ENCODE measurements around the gene ASF1B.
"Not testable (repeated sequence)": the region's sequence is repeated elsewhere in the genome, so short reads cannot be mapped to it uniquely, and the experiment has no call there.

ASF1B gene

DNA sequence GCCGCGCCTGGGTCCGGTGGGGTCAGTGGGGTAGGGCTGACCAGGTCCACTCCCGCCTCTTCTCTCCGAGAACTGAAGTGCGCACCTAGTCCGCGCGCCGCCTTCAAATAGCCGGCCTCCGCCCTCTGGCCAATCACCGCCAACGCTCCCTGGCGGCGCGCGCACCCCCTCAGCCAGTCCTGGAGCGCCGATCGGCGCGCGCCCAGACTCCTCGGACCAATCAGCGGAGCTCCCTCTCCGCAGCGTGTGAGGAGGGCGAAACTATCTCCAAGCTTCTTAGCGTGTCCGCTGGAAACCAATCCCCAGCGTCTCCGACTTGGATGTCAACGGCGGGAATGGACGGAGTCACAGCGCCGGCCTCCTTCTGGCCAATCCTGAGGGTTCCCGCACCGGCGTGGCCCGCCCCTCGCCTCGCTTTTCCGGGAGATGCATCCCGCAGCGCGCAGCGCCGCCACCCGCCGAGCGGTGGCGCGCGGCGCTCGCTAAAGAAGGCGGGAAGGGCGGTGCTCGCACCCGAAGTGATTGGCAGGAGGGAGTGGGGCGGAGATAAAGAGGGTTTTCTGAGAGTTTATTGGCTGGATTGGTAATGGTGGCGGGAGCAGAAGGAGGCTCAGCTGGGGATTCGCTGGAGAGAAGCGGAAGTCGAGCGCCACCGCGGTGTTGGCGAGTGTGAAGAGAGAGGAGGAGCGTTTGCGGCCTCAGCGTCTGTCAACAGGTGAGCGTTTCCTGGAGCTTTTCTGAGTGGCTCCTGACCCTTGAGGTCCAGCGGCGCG lies at the start of gene ASF1B:
TSS of gene ASF1B (minus strand) at position 81 of the 773 bp plus-strand sequence. CDS start 133 bp downstream, outside the sequence.
- peak; percentile 100 for DNase-seq

DNA sequence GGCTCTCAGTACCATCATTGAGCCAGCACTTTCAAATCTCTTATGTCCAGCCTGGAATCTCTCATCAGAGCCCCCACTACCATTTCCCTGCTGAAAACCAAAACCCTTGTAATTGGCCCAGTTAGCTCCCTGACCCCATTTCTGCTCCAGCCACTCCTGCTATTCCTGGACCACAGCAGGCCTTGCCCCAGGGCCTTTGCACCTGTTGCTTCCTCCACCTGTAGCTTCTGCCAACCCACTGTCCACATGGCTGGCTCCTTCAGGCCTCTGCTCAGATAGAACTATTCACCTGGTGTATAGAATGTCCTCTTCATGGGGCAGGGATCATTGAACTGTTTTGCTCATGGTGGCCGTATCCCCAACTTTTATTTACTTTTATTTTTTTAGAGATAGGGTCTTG lies 49.3 kb upstream of the ASF1B start:
- not testable (repeated sequence) for DNase-seq

GRCh38 chr19:14185158-14185557 lies 48.8 kb upstream of the ASF1B start:
- DNase-seq, result no peak

- DNase-seq, result peak; percentile 24
These were observed 47.5 kb upstream of the ASF1B start for GRCh38 chr19:14183741-14184350.

DNA sequence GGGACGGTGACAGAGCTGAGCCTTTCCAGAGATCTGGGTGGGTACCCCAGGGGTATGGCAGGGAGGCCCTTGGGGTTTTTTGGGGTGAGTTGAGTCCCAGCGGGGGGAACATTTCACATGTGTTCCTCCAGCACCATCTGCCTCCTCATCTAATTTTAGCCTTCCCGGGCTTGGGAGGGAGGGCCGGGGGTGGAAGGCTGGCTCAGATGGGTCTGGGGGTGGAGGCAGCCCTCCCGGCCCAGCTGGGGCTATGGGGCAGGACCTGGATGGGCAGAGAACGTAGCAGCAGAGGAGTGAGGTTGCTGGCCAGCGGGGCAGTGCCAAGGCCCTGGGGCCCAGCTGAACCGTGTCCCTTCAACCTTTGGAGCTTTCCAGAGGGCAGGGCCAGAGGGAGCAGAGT lies 46.1 kb upstream of the ASF1B start:
- DNase-seq, result no peak

GRCh38 chr19:14181906-14182305 lies 45.5 kb upstream of the ASF1B start:
- no peak for DNase-seq

DNA sequence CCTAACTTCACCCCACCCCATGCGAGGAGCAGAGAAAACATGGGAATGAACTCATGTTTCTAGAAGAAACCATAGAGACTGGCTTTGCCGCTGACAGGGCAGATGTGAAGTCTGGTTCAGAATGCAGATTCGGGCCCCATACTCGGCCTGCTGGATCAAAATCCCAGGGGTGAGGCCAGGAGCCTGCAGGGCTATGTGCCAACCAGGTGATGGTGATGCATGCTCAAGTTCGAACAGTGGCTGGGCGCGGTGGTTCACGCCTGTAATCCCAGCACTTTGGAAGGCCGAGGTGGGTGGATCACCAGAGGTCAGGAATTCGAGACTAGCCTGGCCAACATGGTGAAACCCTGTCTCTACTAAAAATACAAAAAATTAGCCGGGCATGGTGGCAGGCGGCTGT lies 44.8 kb upstream of the ASF1B start:
- not testable (repeated sequence) for DNase-seq

DNA sequence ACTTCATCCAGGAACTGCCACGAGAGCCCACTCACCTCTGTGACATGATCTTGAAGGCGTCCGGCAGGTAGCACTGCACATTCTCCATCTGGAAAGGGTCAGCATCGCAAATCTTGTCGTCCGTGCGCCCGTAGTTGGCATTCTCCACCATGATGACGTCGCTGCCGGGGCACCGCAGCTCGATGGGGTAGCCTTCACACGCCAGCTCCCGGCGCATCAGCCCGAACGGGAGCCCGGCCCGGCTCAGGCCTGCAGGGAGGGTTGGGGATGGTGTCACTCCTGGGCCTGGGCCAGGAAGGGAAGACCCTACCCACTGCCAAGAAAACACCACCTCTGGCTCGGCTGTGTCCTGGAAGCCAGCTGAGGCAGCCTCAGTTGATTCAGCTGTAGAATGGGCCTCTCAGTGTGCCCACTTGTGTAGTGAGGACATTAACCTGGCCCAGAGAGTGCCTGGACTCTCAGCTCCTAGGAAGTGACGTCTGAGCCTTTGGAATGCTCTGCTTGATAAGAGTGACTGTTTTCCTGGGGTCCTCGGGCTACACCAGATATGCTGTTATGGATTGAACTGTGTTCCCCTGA lies 41.2 kb upstream of the ASF1B start:
- DNase-seq, result no peak

DNA sequence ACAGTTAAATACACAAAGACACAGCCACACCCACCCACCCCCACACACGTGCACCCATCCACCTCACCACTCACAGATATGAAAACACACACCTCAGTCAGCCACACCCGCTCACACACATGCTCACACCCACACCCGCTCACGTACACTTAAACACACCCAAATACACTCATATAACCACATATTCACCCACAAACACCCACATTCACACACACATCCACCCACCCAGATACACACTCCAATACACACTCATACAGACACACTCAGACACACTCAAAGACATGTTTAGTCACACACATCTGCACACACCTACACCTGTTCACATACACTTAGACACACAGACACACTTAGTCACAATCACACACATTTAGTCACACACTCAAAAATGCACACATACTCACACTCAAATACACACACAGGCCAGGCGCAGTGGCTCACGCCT lies 39.0 kb upstream of the ASF1B start:
- DNase-seq, result no peak

GRCh38 chr19:14174883-14175282 lies 38.5 kb upstream of the ASF1B start:
- no peak for DNase-seq

- DNase-seq, result no peak
These were observed 32.6 kb upstream of the ASF1B start for GRCh38 chr19:14168993-14169392.

GRCh38 chr19:14168259-14168972 lies 32.0 kb upstream of the ASF1B start:
- no peak for DNase-seq

DNA sequence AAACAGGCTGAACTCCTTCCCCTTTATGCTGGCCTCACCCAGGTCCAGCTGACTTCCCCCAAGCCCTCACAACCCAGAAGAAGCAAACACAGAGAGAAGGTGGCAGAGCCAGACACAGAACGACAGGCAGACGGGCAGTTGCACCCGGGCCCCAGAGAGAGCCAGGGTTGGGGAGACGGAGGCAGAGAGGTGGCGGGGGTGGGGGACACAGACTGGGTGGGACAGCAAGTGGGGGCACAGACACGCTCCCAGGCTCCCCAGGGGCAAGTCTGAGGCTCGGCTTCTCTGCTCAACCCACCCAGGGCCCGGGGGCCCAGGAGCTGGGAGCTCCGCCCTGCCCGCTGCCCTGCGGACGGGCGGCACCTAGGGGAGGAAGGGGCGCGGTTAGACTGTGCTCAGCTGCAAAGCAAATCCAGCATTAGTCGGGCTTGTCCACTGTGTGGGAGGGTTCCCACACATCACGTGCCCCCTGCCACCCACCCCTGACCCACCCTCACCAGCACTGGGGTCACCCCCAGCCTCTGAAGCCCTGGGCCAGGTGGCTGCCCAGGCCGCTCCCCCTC lies 31.3 kb upstream of the ASF1B start:
- DNase-seq, result no peak

GRCh38 chr19:14166999-14167575 lies 30.7 kb upstream of the ASF1B start:
- no peak for DNase-seq

DNA sequence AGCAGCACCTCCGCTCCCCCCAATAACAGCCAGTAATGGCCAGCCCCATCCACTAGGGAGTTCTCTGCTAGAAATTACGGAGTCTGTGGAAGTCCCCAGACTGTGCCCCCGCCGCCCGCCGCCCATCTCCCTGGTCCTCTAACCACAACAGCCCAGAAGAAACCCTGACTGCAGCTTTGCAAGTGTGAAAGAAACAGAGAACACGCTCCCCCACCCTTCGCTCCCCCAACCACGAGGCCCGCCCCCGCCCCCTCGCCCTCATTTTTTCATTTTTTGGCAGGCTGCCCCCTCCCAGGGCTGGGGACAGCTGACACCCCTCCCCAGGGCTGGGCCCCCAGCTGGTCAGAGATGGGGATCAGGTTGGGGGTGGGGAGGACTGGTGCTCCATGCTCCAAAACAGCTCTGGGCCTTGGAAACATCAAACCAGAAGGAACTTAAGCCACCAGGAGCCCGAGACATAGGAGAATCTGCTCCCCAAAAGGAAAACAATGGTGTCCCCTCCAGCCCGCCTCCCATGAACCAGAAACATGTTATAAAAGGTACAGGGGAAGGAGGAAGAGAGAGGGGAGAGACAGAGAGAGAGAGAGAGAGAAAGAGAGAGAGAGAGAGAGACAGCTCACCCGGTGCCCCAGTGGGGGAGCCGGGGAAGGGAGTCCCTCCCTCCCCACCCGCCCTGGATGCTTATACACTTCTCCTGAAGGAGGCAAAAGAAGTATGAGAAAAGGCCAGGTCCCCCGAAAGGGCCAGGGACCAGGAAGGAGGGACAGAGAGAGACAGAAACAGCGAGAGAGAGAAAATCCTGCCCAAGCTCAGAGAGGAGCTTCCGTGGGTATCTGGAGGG lies 29.8 kb upstream of the ASF1B start:
- no peak for DNase-seq

- no peak for DNase-seq
These were observed 28.5 kb upstream of the ASF1B start for GRCh38 chr19:14164724-14165493.

DNA sequence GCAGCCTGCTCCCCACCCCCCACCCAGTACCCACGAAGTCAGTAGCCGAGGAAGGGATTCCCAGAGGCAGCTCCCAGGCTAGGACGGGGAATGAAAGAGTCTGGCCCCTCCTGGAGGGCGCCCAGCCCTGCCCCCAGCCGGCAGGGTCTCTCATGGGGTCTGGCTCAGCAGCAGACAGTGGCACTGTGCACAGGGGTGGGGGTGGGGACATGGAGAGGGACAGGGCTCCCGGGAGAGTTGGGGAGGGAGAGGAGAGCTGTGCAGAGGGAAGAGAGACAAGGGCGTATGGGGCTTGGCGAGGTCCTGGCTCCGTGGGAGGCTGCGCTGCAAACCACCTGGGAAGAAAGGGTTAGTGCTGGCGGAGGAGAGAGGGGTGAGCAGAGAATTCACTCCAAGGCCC lies 27.7 kb upstream of the ASF1B start:
- DNase-seq, result no peak

DNA sequence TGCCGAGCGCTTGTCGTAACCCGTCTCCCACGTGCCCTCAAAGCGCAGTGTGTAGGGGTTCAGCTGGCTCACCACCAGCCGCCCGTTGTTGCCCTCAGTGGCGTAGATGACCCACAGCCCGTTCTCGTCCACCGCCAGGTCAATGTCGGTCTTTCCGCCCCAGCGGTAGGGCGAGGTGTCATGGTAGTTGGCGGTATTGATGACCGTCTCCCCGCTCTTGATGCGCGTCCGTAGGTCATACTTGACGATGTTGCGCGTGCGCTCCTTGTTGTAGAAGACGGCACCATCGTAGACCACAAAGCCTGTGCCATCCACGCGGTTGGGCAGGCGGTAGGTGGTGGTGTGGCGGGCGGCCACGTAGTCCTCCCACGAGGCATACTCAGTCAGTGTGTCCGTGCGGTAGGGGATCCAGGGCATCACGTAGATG lies 26.5 kb upstream of the ASF1B start:
- DNase-seq, result no peak

GRCh38 chr19:14161305-14161704 lies 24.9 kb upstream of the ASF1B start:
- no peak for DNase-seq

DNA sequence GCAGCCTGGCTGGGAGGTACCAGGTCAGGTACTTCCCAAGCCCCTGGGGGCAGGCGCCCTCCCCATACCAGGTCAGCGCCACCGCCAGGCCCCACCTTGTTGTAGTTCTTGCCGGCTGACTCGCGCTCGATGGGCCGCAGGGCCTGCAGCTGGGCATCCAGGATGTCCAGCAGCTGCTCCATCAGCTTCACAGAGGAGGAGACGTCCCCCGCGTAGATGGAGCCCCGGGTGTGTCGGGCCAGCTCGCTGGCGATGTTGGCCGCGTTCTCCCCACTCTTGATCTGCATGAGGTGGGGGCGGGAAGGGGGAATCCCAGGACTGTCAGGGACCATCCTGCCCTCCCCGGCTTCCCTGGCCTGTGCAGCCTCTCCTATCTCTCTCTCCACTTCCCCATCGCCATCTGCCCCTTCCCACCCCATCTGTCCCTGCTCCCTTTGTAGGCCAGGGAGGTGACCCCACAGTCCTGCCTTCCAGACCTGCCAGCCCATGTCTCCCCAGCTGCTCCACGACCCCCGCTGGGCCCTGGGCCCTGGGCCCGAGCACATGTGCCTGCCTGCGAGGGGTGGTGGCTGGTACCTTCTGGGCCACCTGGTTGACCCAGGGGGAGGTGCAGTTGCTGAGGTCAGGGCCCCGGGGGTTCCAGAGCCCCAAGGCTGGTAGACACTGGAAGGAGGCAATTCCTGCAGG lies 23.8 kb upstream of the ASF1B start:
- no peak for DNase-seq

All from NCI-H69 (cell line).